Esophagus squamous epithelium (tissue), 5 donors: ENCODE results near the gene COL9A2. TPM values are rescaled to one million over a fixed set of nuclear protein-coding genes. Genes with fewer than 3 reads are reported as not detected.

ENCODE experiments used
- DNase-seq: peaks from one replicate; lab custom pipeline; 2025; lab: John Stamatoyannopoulos, UW
- H3K27ac ChIP-seq, 4 donors: fragments of 200-600 bp; sonication (generic); one replicate each; pipeline ENCODE4 v1.5.1; 2016 to 2019; ENCODE audit warnings: mild to moderate bottlenecking in 1 of 4
- H3K27me3 ChIP-seq, 4 donors: fragments of 200-600 bp; sonication (generic); 1 replicate in 3 of 4; 2 replicates in 1 of 4; pipeline versions ENCODE4 v1.5.1 to v1.6.0; 2017 to 2021; ENCODE audit warnings: antibody characterized with exemption in 1 of 4
- H3K36me3 ChIP-seq, 3 donors: fragments of 200-600 bp; sonication (generic); one replicate each; pipeline ENCODE4 v1.5.1; 2016 to 2019
- H3K4me1 ChIP-seq, 3 donors: fragments of 200-600 bp; sonication (generic); one replicate each; pipeline ENCODE4 v1.5.1; 2017 to 2019
- H3K4me3 ChIP-seq, 4 donors: fragments of 200-600 bp; sonication (generic); 1 replicate in 3 of 4; 2 replicates in 1 of 4; pipeline ENCODE4 v1.5.1; 2016 to 2019; ENCODE audit warnings: mild to moderate bottlenecking in 2 of 4, moderate library complexity in 1 of 4
- H3K9me3 ChIP-seq, 3 donors: fragments of 200-600 bp; sonication (generic); one replicate each; pipeline ENCODE4 v1.5.1; 2016 to 2019
- CTCF ChIP-seq, 6 experiments: fragments of 450-650 bp in 4 of 6; fragments of 200-600 bp in 2 of 6; sonication (generic) in 2 of 6; IDR thresholded peaks; one replicate each; pipeline ENCODE4 v1.5.1; 2016 to 2019; ENCODE audit warnings: antibody characterized with exemption in 6 of 6, mild to moderate bottlenecking in 4 of 6, moderate library complexity in 4 of 6
- POLR2A ChIP-seq, 4 donors: fragments of 450-650 bp; IDR thresholded peaks; one replicate each; pipeline ENCODE4 v1.6.1; 2017; ENCODE audit warnings: antibody characterized with exemption in 4 of 4, mild to moderate bottlenecking in 4 of 4, moderate library complexity in 3 of 4
- WGBS, 2 donors: methylation state at CpG; one replicate each; pipeline ENCODE4 v1.1.5; 2018; 5-methylcytosine and 5-hydroxymethylcytosine counted together
- intact Hi-C: fragments of 100-400 bp; cut with DNase I; formaldehyde crosslinking; loops from one replicate; pipeline ENCODE4 v1.15.0; 2022
- total RNA-seq, 4 donors: library from RNA; depleted of rRNA; stranded (reverse); fragments of >200 nt; gene quantifications; one replicate each; pipeline ENCODE4 v1.1.0, GENCODE V29; 2016
- donor health status: DM: yes; HTN: yes; CAD: no.

COL9A2 gene
- total RNA-seq, 4 donors from 2014 or later, result 0.26 to 4.0 (median 2.1) TPM; not detected in 1

DNA sequence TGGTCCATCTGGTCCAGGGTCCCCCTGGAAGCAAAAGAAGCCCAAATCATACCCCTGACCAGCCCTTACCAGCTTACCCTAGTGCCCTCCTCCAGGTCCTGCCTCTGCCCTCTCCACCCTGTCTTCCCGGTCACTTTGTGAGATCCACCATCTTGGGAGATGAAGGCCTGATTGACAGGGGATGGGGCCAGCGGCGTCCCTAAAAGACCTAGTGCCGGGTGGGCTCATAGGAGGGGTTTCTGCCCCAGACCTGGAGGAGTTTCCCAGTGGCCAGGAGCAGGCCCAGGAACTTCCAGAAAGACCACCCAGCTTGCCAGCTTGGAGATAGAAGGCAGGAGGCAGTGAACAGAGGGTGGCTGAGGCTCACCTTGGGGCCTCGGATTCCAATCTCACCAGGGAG is 5.4 kb downstream of the COL9A2 start:
- peaks cover 0 to 30% (median 2%) of the 10 kb centered on the region in 4 donors for H3K27me3 ChIP-seq
- no peak overlapping the region for H3K27ac ChIP-seq
- no peaks in the 10 kb centered on the region for H3K9me3 ChIP-seq
- peaks cover 12 to 22% (median 18%) of the 10 kb centered on the region in 3 donors for H3K4me1 ChIP-seq
- TF ChIP-seq CTCF (IDR thresholded peaks at IDR 0.05) (no peak), POLR2A (IDR thresholded peaks at IDR 0.05) (no peak)
- no peaks in the 10 kb centered on the region for H3K36me3 ChIP-seq
- intact Hi-C loops, result no loop called here
- H3K4me3 ChIP-seq, result no peak overlapping the region
- DNase-seq, result no peak
- WGBS, 2 donors, result 100% methylated on average over 1 of the region's 5 CpGs; no CpG with 5 or more reads in 1 of the 2 donors

DNA sequence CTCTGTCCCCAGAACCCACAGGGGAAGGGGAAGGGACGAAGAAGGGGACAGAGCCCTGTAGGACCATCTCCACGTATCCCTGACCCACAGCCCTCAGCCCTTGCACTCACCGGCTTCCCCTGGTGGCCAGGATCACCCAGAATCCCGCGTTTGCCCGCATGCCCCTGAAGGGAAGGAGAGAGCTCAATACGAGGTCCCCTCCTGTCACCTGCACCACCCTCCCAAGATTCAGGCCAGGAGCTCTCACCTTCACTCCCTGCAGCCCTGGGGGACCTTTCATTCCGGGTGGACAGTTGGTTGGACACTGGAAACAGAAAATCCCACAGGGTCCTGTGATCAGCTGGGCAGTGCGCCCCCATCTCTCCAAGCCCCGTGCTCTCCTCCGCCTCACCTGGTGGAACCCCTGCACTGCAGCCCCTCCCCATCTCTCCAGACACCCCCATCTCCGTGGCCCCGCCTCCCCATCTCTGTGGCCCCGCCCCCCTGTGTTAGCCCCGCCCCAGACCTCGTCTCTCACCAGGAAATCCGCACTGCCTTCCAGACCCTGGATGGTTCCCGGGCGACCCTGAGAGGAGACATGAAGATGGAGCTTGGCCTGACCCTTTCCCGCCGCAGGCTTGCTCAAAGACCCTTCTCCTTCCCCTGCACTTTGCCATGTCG is 6.0 kb downstream of the COL9A2 start:
- Histone ChIP-seq H3K36me3 (no peaks in the 10 kb centered on the region), H3K9me3 (no peaks in the 10 kb centered on the region), H3K4me3 (no peak overlapping the region), H3K27me3 (peaks cover 0 to 24% (median under 1%) of the 10 kb centered on the region in 4 donors), H3K27ac (no peak overlapping the region), H3K4me1 (peaks cover 6 to 17% (median 12%) of the 10 kb centered on the region in 3 donors)
- intact Hi-C loops, result no loop called here
- no peak for DNase-seq
- 89 to 90% methylated on average over 7 to 12 of the region's 22 CpGs for WGBS, 2 donors
- TF ChIP-seq CTCF (IDR thresholded peaks at IDR 0.05), result no peak
- no peak for TF ChIP-seq POLR2A (IDR thresholded peaks at IDR 0.05)

DNA sequence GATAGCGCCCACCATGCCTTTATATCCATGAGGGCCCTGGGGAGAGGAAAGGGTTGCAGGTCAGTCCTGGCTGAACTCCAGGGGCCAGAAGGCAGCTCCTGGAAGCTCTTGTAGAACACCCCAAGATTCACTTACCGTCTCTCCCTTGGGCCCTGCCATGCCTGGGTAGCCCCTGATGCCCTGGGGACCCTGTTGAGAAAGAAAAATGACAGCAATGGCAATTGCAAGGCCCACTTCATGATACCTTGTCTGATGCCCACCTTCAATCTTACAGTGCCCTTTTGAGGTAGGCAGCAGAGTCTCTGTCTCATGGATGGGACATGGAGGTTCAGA is 7.0 kb downstream of the COL9A2 start:
- no peaks in the 10 kb centered on the region for H3K36me3 ChIP-seq
- H3K4me1 ChIP-seq, result peaks cover 0 to 6% (median 3%) of the 10 kb centered on the region in 3 donors
- no peak overlapping the region for H3K4me3 ChIP-seq
- peaks cover 0 to 16% (median 0%) of the 10 kb centered on the region in 4 donors for H3K27me3 ChIP-seq
- no peak overlapping the region for H3K27ac ChIP-seq
- H3K9me3 ChIP-seq, result no peaks in the 10 kb centered on the region
- WGBS, 2 donors, result 88 to 100% methylated on average over 1 to 2 of the region's 2 CpGs
- no peak for TF ChIP-seq POLR2A (IDR thresholded peaks at IDR 0.05)
- no peak for TF ChIP-seq CTCF (IDR thresholded peaks at IDR 0.05)
- no peak for DNase-seq
- intact Hi-C loops, result no loop called here

GRCh38 chr1:40309374-40310128 is 7.5 kb downstream of the COL9A2 start:
- H3K27ac ChIP-seq, result no peak overlapping the region
- H3K27me3 ChIP-seq, result peaks cover 0 to 12% (median 0%) of the 10 kb centered on the region in 4 donors
- no peaks in the 10 kb centered on the region for H3K36me3 ChIP-seq
- H3K4me3 ChIP-seq, result no peak overlapping the region
- TF ChIP-seq CTCF (IDR thresholded peaks at IDR 0.05) (no peak), POLR2A (IDR thresholded peaks at IDR 0.05) (no peak)
- peaks cover 0 to 1% (median 0%) of the 10 kb centered on the region in 3 donors for H3K4me1 ChIP-seq
- 69 to 87% methylated on average over 7 to 8 of the region's 8 CpGs for WGBS, 2 donors
- intact Hi-C loops, result no loop called here
- no peak for DNase-seq
- H3K9me3 ChIP-seq, result no peaks in the 10 kb centered on the region
